Uterus (tissue), 2 donors: ENCODE results near the gene KCNC1.

Source experiments
- CTCF ChIP-seq, 4 experiments: fragments of 200-600 bp in 2 of 4; fragments of 450-650 bp in 2 of 4; sonication (generic) in 2 of 4; IDR thresholded peaks; one replicate each; pipeline ENCODE4 v1.5.1; 2016 to 2019; ENCODE audit warnings: antibody characterized with exemption in 4 of 4, mild to moderate bottlenecking in 2 of 4, moderate library complexity in 1 of 4
- POLR2A ChIP-seq, 2 donors: fragments of 450-650 bp; IDR thresholded peaks; one replicate each; pipeline ENCODE4 v1.6.1; 2016; ENCODE audit warnings: antibody characterized with exemption in 2 of 2, mild to moderate bottlenecking in 1 of 2, moderate library complexity in 1 of 2

- no peak for TF ChIP-seq CTCF (IDR thresholded peaks at IDR 0.05)
- TF ChIP-seq POLR2A (IDR thresholded peaks at IDR 0.05): no peak
Measured at GRCh38 chr11:17766073-17766359, 31.4 kb downstream of the KCNC1 start.
